CD4-positive, CD25-positive, alpha-beta regulatory T cell (primary cell): ENCODE data around the gene TNFRSF13B. TPM values are rescaled to one million over a fixed set of nuclear protein-coding genes. Genes with fewer than 3 reads are reported as not detected.
A peak's percentile ranks its signal among the peaks of the same experiment; 100 is the strongest.
"Not testable (repeated sequence)": the region's sequence is repeated elsewhere in the genome, so short reads cannot be mapped to it uniquely, and the experiment has no call there.

Source experiments
- ATAC-seq, 2 donors: fragments of 150-1000 bp; cut with Tn5 transposase; one replicate each; pipeline ENCODE4 v1.10.0; 2021; ENCODE audit warnings: low read depth in 2 of 2, moderate number of reproducible peaks in 2 of 2, moderate library complexity in 1 of 2
- DNase-seq, 3 donors: peaks; one replicate each; pipeline versions ENCODE4 v3.0.0 to v3.0.0-alpha.2; 2012 to 2022; ENCODE audit warnings: mixed read lengths in 1 of 3
- H3K27ac ChIP-seq: one replicate; pipeline ENCODE4 v1.7.0; 2013; ENCODE audit warnings: mild to moderate bottlenecking, low read length; ENCODE audit not compliant: insufficient read depth, poor library complexity, severe bottlenecking
- H3K27me3 ChIP-seq: one replicate; pipeline ENCODE4 v1.7.0; 2013; ENCODE audit warnings: low read length; ENCODE audit not compliant: control insufficient read depth, insufficient read depth
- H3K36me3 ChIP-seq: one replicate; pipeline ENCODE4 v1.7.0; 2013; ENCODE audit warnings: mild to moderate bottlenecking, low read length, moderate library complexity; ENCODE audit not compliant: control insufficient read depth, insufficient read depth
- H3K4me1 ChIP-seq: 2 replicates; pipeline ENCODE4 v1.7.0; 2013; ENCODE audit warnings: mild to moderate bottlenecking, low read length; ENCODE audit not compliant: insufficient read depth, control insufficient read depth, poor library complexity, severe bottlenecking
- H3K4me3 ChIP-seq: one replicate; pipeline ENCODE4 v1.7.0; 2013; ENCODE audit warnings: low read depth, mild to moderate bottlenecking, low read length, moderate library complexity
- H3K9me3 ChIP-seq, 2 experiments: 1 replicate in 1 of 2; 2 replicates in 1 of 2; pipeline ENCODE4 v1.7.0; 2013; ENCODE audit warnings: low read length in 2 of 2, mild to moderate bottlenecking in 1 of 2, moderate library complexity in 1 of 2; ENCODE audit not compliant: control insufficient read depth in 2 of 2
- H3K27ac Mint-ChIP-seq, 3 donors: one replicate each; pipeline ENCODE4 v1.8.0; 2020 to 2022; ENCODE audit warnings: mild to moderate bottlenecking in 3 of 3, mixed read lengths in 3 of 3, moderate library complexity in 2 of 3
- H3K27me3 Mint-ChIP-seq: one replicate; pipeline ENCODE4 v1.8.0; 2022; ENCODE audit warnings: mild to moderate bottlenecking, mixed read lengths
- H3K36me3 Mint-ChIP-seq: one replicate; pipeline ENCODE4 v1.8.0; 2020; ENCODE audit warnings: mixed read lengths
- H3K4me1 Mint-ChIP-seq, 4 donors: one replicate each; pipeline ENCODE4 v1.8.0; 2020 to 2022; ENCODE audit warnings: mixed read lengths in 4 of 4, mild to moderate bottlenecking in 1 of 4
- H3K4me3 Mint-ChIP-seq, 4 donors: one replicate each; pipeline ENCODE4 v1.8.0; 2020 to 2022; ENCODE audit warnings: mild to moderate bottlenecking in 4 of 4, mixed read lengths in 4 of 4, moderate library complexity in 3 of 4
- H3K9me3 Mint-ChIP-seq, 7 donors: one replicate each; pipeline ENCODE4 v1.8.0; 2020 to 2022; ENCODE audit warnings: mixed read lengths in 7 of 7, mild to moderate bottlenecking in 3 of 7, moderate library complexity in 2 of 7
- polyA plus RNA-seq, 4 donors: library from polyadenylated mRNA; unstranded; fragments of 300-500 nt; fragmentation: Illumina TruSeq; gene quantifications; one replicate each; pipeline ENCODE4 v1.2.3, GENCODE V29; 2021
- total RNA-seq: library from RNA; stranded (reverse); gene quantifications from one replicate; pipeline ENCODE4 v1.2.3, GENCODE V29; 2022

Gene TNFRSF13B
- total and polyA plus RNA-seq, 5 donors from 2014 or later, result 0.73 to 4.8 (median 3.1) TPM

DNA sequence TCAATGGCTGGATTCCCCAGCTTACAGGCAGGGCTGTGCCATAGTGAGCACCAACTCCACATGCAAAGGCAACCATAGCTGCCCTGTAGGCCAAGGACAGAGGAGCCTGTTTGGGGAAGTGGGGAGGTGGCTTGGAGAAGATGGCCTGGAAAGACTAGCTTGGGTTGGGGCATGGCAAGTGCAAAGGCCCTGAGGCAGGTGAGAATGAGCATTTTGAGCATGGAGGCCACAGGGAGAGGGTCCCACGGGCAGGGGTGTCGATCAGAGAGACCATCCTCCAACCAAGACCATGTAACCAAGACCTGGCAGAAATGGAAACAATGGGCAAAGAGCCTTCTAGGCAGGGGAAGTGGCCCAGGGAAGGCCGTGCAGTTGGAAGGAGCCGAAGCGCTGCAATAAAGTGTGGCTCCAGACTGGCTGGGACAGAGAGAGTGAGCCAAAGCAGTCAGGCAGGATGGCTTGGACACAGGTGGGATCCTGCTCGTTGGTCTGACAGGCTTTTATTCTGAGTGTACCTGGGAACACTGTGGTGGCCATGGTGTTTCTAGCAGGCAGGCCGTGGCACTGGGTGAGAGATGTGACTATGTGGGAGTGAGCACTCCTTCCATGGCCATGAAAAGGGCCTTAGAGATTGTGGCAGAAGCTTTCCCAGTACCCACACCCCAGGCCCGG, 45.6 kb upstream of the TNFRSF13B start:
- H3K27ac Mint-ChIP-seq, result peak overlapping the region in 2 of 3 donors; percentile 38 to 91
- peaks cover 17 to 38% (median 23%) of the 10 kb centered on the region in 4 donors for H3K4me1 Mint-ChIP-seq
- DNase-seq (no peak), ATAC-seq (no peak)
- no peak overlapping the region for H3K4me3 Mint-ChIP-seq
- peaks cover 10% of the 10 kb centered on the region for H3K27me3 Mint-ChIP-seq
- Histone ChIP-seq H3K27me3 (no peaks in the 10 kb centered on the region), H3K9me3 (no peaks in the 10 kb centered on the region), H3K4me1 (peaks cover 21% of the 10 kb centered on the region), H3K4me3 (no peak overlapping the region), H3K27ac (no peak overlapping the region), H3K36me3 (no peaks in the 10 kb centered on the region)
- no peaks in the 10 kb centered on the region for H3K36me3 Mint-ChIP-seq
- H3K9me3 Mint-ChIP-seq, result no peaks in the 10 kb centered on the region

DNA sequence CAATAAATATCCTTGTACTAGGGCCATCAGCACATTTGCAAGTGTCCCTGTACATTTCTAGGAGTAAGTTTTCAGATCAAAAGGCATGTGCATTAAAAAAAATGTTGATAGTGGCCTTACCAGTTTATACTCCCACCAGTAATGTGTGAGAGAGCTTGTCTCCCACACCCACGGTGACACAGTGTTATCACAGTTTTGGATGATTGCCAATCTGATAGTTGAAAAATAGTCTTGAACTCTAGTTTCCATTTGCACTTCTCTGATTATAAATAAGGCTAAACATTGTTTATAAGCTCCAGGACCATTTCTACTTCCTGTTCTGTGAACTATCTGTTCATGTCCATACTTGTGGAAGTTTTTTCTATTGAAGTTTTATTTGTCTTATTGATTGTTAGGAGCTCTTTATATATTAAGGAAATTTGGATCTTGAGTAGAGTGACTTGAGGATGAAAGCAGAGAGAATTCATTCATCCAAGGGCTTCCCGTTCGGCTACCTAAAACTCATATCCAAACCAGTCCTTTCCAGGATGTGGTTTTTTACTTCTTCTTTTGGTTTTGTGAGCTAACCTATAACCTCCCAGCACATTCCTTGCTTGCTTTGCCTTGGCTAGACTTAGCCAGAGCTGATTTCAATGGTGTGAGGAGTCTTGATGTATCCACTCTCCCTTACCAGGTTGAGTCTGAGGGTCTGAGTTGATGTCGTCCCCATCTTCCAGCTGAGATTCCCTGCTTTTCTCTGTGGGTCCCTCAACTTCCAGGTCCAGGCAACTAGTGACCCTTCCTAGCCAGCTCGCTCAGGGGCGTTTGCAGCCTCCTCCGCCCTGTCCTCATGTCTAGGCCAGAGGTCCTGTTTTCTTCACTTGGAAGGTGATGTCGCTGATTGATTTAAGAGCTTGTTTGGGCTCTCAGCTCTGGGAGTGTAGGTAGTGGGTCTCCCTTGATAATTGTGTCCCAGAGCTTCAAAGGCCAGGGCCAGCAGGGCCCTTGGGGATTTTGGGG, 44.6 kb upstream of the TNFRSF13B start:
- not testable (repeated sequence) for H3K9me3 Mint-ChIP-seq, H3K27me3 ChIP-seq, H3K36me3 ChIP-seq, H3K36me3 Mint-ChIP-seq, H3K9me3 ChIP-seq
- H3K27ac Mint-ChIP-seq, result peak overlapping the region; percentile 68 to 91 (median 86)
- peaks cover 17 to 38% (median 23%) of the 10 kb centered on the region in 4 donors for H3K4me1 Mint-ChIP-seq
- DNase-seq, result peak in 2 of 3 donors; percentile 43 to 48
- H3K4me3 ChIP-seq, result peak overlapping the region; percentile 55
- peaks cover 21% of the 10 kb centered on the region for H3K4me1 ChIP-seq
- peak overlapping the region; percentile 1 to 56 (median 14) for H3K4me3 Mint-ChIP-seq
- peak overlapping the region; percentile 14 for H3K27ac ChIP-seq
- peak; percentile 36 to 52 for ATAC-seq
- peaks cover 10% of the 10 kb centered on the region for H3K27me3 Mint-ChIP-seq

DNA sequence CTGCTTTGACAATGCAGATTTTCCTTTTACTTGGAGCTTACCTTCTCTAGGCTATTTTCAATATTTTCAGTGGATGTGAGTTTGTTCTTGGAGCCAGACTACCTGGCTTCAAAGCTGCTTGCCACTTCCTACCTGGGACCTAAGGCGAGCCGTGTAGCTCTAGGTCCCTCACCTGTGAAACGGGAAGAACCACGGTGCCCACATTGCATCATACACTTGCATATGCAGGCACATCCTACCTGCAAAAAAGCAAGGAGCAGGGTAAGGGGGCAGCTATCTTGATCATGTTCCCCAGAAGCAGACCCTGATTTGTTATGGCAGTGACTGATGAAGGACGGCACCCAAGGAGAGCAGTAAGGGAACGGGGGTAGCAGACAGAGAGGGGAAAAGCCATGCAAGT, 43.3 kb upstream of the TNFRSF13B start:
- H3K27ac ChIP-seq, result no peak overlapping the region
- no peaks in the 10 kb centered on the region for H3K36me3 ChIP-seq
- Mint-ChIP-seq H3K27me3 (peaks cover 10% of the 10 kb centered on the region), H3K9me3 (no peaks in the 10 kb centered on the region), H3K4me3 (no peak overlapping the region), H3K27ac (peak overlapping the region; percentile 31 to 86 (median 76)), H3K4me1 (peaks cover 17 to 38% (median 23%) of the 10 kb centered on the region in 4 donors), H3K36me3 (no peaks in the 10 kb centered on the region)
- H3K4me1 ChIP-seq, result peaks cover 21% of the 10 kb centered on the region
- H3K9me3 ChIP-seq, result no peaks in the 10 kb centered on the region
- H3K27me3 ChIP-seq, result no peaks in the 10 kb centered on the region
- no peak for ATAC-seq
- DNase-seq, result no peak
- no peak overlapping the region for H3K4me3 ChIP-seq

DNA sequence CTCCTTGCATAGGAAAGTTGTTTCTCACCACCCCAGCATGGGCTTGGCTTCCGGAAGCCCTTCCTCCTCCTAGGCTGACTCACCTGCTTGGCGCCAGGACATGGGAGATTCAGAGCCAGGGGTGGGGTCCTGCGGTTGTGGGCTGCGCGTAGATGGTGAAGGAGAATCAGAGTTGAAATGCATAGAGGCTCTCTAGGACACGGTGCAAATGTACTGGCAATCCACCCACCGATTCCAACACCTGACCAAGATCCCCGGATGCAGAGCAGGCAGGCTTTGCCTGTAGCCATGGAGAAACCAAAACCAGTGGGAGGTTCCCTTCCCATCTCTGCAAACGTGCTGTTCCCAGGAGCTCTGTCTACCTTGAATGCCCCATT, 42.8 kb upstream of the TNFRSF13B start:
- ATAC-seq, H3K36me3 Mint-ChIP-seq, H3K9me3 ChIP-seq, H3K27ac ChIP-seq, H3K36me3 ChIP-seq, H3K4me3 Mint-ChIP-seq, H3K4me3 ChIP-seq, H3K9me3 Mint-ChIP-seq, H3K27me3 ChIP-seq, DNase-seq: not testable (repeated sequence)
- Mint-ChIP-seq H3K4me1 (peaks cover 17 to 38% (median 23%) of the 10 kb centered on the region in 4 donors), H3K27me3 (peaks cover 10% of the 10 kb centered on the region), H3K27ac (peak overlapping the region in 2 of 3 donors; percentile 31 to 76)
- H3K4me1 ChIP-seq, result peaks cover 21% of the 10 kb centered on the region

DNA sequence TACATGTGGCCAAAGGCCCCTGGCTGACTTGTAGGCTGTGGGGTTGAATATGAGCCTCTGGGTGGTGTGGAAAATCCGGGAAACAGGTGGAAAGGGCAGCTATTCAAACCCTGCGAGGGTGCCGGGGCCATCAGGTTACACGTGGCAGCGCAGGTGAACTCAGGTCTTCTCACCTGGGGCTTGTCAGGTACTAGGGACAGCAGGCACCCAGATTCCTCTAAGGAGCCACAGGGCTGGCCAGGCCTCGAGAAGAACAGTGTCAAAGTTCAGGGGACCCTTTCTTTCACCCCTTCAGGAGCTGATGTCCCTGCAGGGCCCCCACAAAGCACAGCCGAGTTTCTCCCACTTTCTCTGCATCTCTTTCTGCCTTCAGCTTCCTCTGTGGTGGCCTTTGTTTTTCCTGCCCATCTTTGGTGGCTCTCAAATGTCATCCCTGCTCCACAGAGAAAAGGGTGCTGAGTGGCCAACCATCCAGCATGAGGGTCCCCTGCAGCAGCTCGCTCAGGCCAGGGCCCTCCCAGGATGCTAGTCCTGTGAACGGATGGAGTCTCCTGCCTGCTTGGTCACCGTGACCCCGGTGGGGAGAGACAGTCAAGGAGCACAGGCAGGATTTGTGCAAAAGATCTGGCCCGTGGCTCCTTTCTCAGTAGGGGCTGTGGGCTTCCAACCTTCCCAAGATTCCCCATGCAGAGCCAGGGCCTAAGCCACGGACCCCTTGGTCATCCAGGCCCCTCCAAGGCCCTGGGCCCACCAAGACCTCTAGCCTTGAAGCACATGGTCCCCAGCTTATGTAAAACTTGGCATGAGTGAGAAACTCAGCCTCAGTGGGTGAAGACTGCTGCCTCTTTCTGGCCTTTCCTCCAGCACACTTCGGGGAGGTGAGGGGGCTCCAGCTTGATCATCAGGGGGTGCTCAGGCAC, 42.2 kb upstream of the TNFRSF13B start:
- peaks cover 17 to 38% (median 23%) of the 10 kb centered on the region in 4 donors for H3K4me1 Mint-ChIP-seq
- peaks cover 21% of the 10 kb centered on the region for H3K4me1 ChIP-seq
- not testable (repeated sequence) for DNase-seq, H3K36me3 ChIP-seq, H3K4me3 Mint-ChIP-seq, H3K4me3 ChIP-seq, H3K9me3 Mint-ChIP-seq, H3K27ac Mint-ChIP-seq, H3K27ac ChIP-seq, H3K36me3 Mint-ChIP-seq, H3K9me3 ChIP-seq, H3K27me3 ChIP-seq, ATAC-seq
- H3K27me3 Mint-ChIP-seq, result peaks cover 10% of the 10 kb centered on the region

DNA sequence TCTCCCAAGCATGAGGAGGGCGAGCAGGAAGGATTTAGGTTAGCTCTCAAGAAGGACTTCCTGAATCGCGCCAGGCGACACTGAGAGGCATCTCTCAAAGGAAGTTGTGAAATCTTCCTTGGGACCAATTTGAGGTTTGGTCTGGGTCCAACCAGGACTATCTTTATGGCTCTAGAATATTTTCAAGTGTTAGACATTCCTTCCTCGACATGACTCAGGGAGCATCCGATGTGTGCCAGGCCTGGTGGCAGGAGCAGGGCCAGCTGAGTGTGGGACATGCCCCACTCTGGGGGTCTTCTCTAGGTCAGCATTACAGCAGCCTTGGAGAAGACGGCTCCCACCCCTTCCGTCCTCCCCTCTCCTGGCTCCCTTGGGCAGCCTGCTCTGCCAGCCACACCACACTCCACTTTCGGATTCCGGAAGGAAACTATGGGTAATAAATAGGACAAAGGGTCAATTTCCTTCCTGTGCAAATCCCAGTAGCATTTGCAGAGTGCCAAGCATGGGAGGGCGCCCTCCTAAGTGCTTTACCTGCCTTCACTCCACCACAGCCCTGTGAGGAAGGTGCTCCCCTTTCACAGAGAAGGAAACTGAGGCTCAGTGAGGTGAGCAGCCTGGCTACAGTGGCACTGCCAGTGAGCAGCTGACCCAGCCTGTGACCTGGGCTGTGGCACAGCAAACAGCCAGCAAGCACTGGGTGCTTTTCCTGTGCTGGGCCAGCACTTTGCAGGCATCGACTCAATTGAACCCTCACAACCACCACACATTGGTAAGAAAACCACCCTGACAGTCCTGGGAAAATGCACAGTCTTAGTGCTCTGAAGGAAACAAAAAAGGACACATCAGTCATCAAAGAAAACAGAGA, 39.4 kb upstream of the TNFRSF13B start:
- not testable (repeated sequence) for ATAC-seq, H3K4me3 ChIP-seq, H3K27ac ChIP-seq, H3K4me3 Mint-ChIP-seq, H3K9me3 Mint-ChIP-seq, H3K27ac Mint-ChIP-seq, H3K36me3 Mint-ChIP-seq, H3K27me3 Mint-ChIP-seq, H3K27me3 ChIP-seq, H3K9me3 ChIP-seq, DNase-seq, H3K36me3 ChIP-seq, H3K4me1 ChIP-seq
- peaks cover 5 to 16% (median 11%) of the 10 kb centered on the region in 4 donors for H3K4me1 Mint-ChIP-seq
